Measurements from ENCODE around the gene SLC45A2. TPM values are rescaled to one million over a fixed set of nuclear protein-coding genes. Genes with fewer than 3 reads are reported as not detected.
A peak's percentile ranks its signal among the peaks of the same experiment; 100 is the strongest.
"Not testable (repeated sequence)": the region's sequence is repeated elsewhere in the genome, so short reads cannot be mapped to it uniquely, and the experiment has no call there.

SLC45A2 gene
- total and polyA plus RNA-seq, 5 donors, result 0.32 to 0.70 TPM; not detected in 3

- no peaks in the 10 kb centered on the region for H3K9me3 ChIP-seq (ENCODE audit: control insufficient read depth, low read length)
- no peak overlapping the region for H3K4me3 ChIP-seq (ENCODE audit: low read length)
- H3K27me3 ChIP-seq (ENCODE audit: control insufficient read depth, insufficient read depth), result no peaks in the 10 kb centered on the region
- H3K27ac ChIP-seq (ENCODE audit: low read length), result no peak overlapping the region
- intact Hi-C loops (cut with DNase I), result no loop called here
- H3K4me1 ChIP-seq (ENCODE audit: control insufficient read depth, insufficient read depth, low read length), result no peaks in the 10 kb centered on the region
- DNase-seq (no peak), ATAC-seq (no peak)
- WGBS, result 93% methylated on average over 2 of the region's 2 CpGs
These were observed 32.3 kb upstream of the SLC45A2 start for GRCh38 chr5:34016750-34017149.

- ATAC-seq (no peak), DNase-seq (no peak)
- 83% methylated on average over 5 of the region's 5 CpGs for WGBS
- Histone ChIP-seq H3K27me3 (ENCODE audit: control insufficient read depth, insufficient read depth) (no peaks in the 10 kb centered on the region), H3K9me3 (ENCODE audit: control insufficient read depth, low read length) (no peaks in the 10 kb centered on the region), H3K4me1 (ENCODE audit: control insufficient read depth, insufficient read depth, low read length) (no peaks in the 10 kb centered on the region), H3K27ac (ENCODE audit: low read length) (no peak overlapping the region), H3K4me3 (ENCODE audit: low read length) (no peak overlapping the region)
- intact Hi-C loops (cut with DNase I), result no loop called here
These were observed 31.7 kb upstream of the SLC45A2 start for GRCh38 chr5:34016222-34016621.

GRCh38 chr5:34015120-34015822 lies 30.8 kb upstream of the SLC45A2 start:
- no peak for DNase-seq
- intact Hi-C loops (cut with DNase I), result no loop called here

GRCh38 chr5:34014626-34015025 lies 30.1 kb upstream of the SLC45A2 start:
- H3K9me3 ChIP-seq (ENCODE audit: control insufficient read depth, low read length), result no peaks in the 10 kb centered on the region
- H3K27ac ChIP-seq (ENCODE audit: low read length), result no peak overlapping the region
- H3K4me3 ChIP-seq (ENCODE audit: low read length), result no peak overlapping the region
- no peak for ATAC-seq
- intact Hi-C loops (cut with DNase I), result no loop called here
- H3K27me3 ChIP-seq (ENCODE audit: control insufficient read depth, insufficient read depth), result no peaks in the 10 kb centered on the region
- no peaks in the 10 kb centered on the region for H3K4me1 ChIP-seq (ENCODE audit: control insufficient read depth, insufficient read depth, low read length)
- 98% methylated on average over 2 of the region's 2 CpGs for WGBS
- no peak for DNase-seq

More at GRCh38 chr5:34015120-34015822, 30.8 kb upstream of the SLC45A2 start:
- no peak overlapping the region for H3K27ac ChIP-seq (ENCODE audit: low read length)
- no peaks in the 10 kb centered on the region for H3K4me1 ChIP-seq (ENCODE audit: control insufficient read depth, insufficient read depth, low read length)
- H3K4me3 ChIP-seq (ENCODE audit: low read length), result no peak overlapping the region
- H3K27me3 ChIP-seq (ENCODE audit: control insufficient read depth, insufficient read depth), result no peaks in the 10 kb centered on the region
- no peaks in the 10 kb centered on the region for H3K9me3 ChIP-seq (ENCODE audit: control insufficient read depth, low read length)
- 84% methylated on average over 4 of the region's 4 CpGs for WGBS
- ATAC-seq, result no peak

GRCh38 chr5:34013547-34013946 lies 29.1 kb upstream of the SLC45A2 start:
- H3K27me3 ChIP-seq (ENCODE audit: control insufficient read depth, insufficient read depth), result no peaks in the 10 kb centered on the region
- no peak for DNase-seq

GRCh38 chr5:34012791-34013190 lies 28.3 kb upstream of the SLC45A2 start:
- DNase-seq (peak in 1 of 3 donors; percentile 42), ATAC-seq (no peak)
- intact Hi-C loops (cut with DNase I), result no loop called here
- no peak overlapping the region for H3K27ac ChIP-seq (ENCODE audit: low read length)
- H3K9me3 ChIP-seq (ENCODE audit: control insufficient read depth, low read length), result no peaks in the 10 kb centered on the region
- no peaks in the 10 kb centered on the region for H3K4me1 ChIP-seq (ENCODE audit: control insufficient read depth, insufficient read depth, low read length)
- no peaks in the 10 kb centered on the region for H3K27me3 ChIP-seq (ENCODE audit: control insufficient read depth, insufficient read depth)
- H3K4me3 ChIP-seq (ENCODE audit: low read length), result no peak overlapping the region

More at GRCh38 chr5:34013547-34013946, 29.1 kb upstream of the SLC45A2 start:
- H3K4me1 ChIP-seq (ENCODE audit: control insufficient read depth, insufficient read depth, low read length), result no peaks in the 10 kb centered on the region
- WGBS, result 93% methylated on average over 3 of the region's 3 CpGs
- no peak overlapping the region for H3K27ac ChIP-seq (ENCODE audit: low read length)
- intact Hi-C loops (cut with DNase I), result no loop called here
- no peak overlapping the region for H3K4me3 ChIP-seq (ENCODE audit: low read length)
- ATAC-seq, result no peak
- no peaks in the 10 kb centered on the region for H3K9me3 ChIP-seq (ENCODE audit: control insufficient read depth, low read length)

GRCh38 chr5:34011536-34011935 lies 27.0 kb upstream of the SLC45A2 start:
- 66% methylated on average over 4 of the region's 4 CpGs for WGBS
- Histone ChIP-seq H3K4me3 (ENCODE audit: low read length) (no peak overlapping the region), H3K9me3 (ENCODE audit: control insufficient read depth, low read length) (no peaks in the 10 kb centered on the region), H3K27me3 (ENCODE audit: control insufficient read depth, insufficient read depth) (no peaks in the 10 kb centered on the region), H3K4me1 (ENCODE audit: control insufficient read depth, insufficient read depth, low read length) (peaks cover 2% of the 10 kb centered on the region), H3K27ac (ENCODE audit: low read length) (no peak overlapping the region)
- DNase-seq (no peak), ATAC-seq (no peak)
- intact Hi-C loops (cut with DNase I), result no loop called here

- H3K4me1 ChIP-seq (ENCODE audit: control insufficient read depth, insufficient read depth, low read length); DNase-seq; intact Hi-C loops (cut with DNase I); ATAC-seq; H3K27me3 ChIP-seq (ENCODE audit: control insufficient read depth, insufficient read depth); H3K27ac ChIP-seq (ENCODE audit: low read length); H3K4me3 ChIP-seq (ENCODE audit: low read length); H3K9me3 ChIP-seq (ENCODE audit: control insufficient read depth, low read length): not testable (repeated sequence)
- 97% methylated on average over 2 of the region's 2 CpGs for WGBS
These were observed 25.7 kb upstream of the SLC45A2 start for GRCh38 chr5:34010146-34010545.

GRCh38 chr5:34009610-34010009 lies 25.1 kb upstream of the SLC45A2 start:
- DNase-seq (no peak), ATAC-seq (no peak)
- no peaks in the 10 kb centered on the region for H3K9me3 ChIP-seq (ENCODE audit: control insufficient read depth, low read length)
- H3K27me3 ChIP-seq (ENCODE audit: control insufficient read depth, insufficient read depth), result no peaks in the 10 kb centered on the region
- intact Hi-C loops (cut with DNase I), result no loop called here
- 89% methylated on average over 1 of the region's 1 CpG for WGBS
- H3K4me3 ChIP-seq (ENCODE audit: low read length), result no peak overlapping the region
- H3K4me1 ChIP-seq (ENCODE audit: control insufficient read depth, insufficient read depth, low read length), result peaks cover 2% of the 10 kb centered on the region
- H3K27ac ChIP-seq (ENCODE audit: low read length), result no peak overlapping the region

GRCh38 chr5:34008802-34009201 lies 24.3 kb upstream of the SLC45A2 start:
- no peak for ATAC-seq
- DNase-seq, result no peak
- Histone ChIP-seq H3K27me3 (ENCODE audit: control insufficient read depth, insufficient read depth) (no peaks in the 10 kb centered on the region), H3K4me3 (ENCODE audit: low read length) (peak overlapping the region; percentile 48), H3K9me3 (ENCODE audit: control insufficient read depth, low read length) (no peaks in the 10 kb centered on the region), H3K27ac (ENCODE audit: low read length) (no peak overlapping the region), H3K4me1 (ENCODE audit: control insufficient read depth, insufficient read depth, low read length) (peaks cover 2% of the 10 kb centered on the region)
- intact Hi-C loops (cut with DNase I), result no loop called here
- 10% methylated on average over 1 of the region's 1 CpG for WGBS

- Histone ChIP-seq H3K4me1 (ENCODE audit: control insufficient read depth, insufficient read depth, low read length) (peaks cover 4% of the 10 kb centered on the region), H3K9me3 (ENCODE audit: control insufficient read depth, low read length) (no peaks in the 10 kb centered on the region), H3K27me3 (ENCODE audit: control insufficient read depth, insufficient read depth) (no peaks in the 10 kb centered on the region), H3K27ac (ENCODE audit: low read length) (peak within 1 kb of the TSS; percentile 96), H3K4me3 (ENCODE audit: low read length) (peak within 1 kb of the TSS; percentile 48)
- peak; percentile 99 for ATAC-seq
- DNase-seq, result peak; percentile 94 to 98 (median 97)
- intact Hi-C loops (cut with DNase I), result no loop called here
- WGBS, result under 1% methylated on average over 76 of the region's 76 CpGs
These were observed 23.4 kb upstream of the SLC45A2 start, which contains the start of gene AMACR for GRCh38 chr5:34007621-34008600. Gene AMACR (minus strand): TSS chr5:34008050. CDS start chr5:34008019, 31 bp downstream.
